Esophagus mucosa (tissue), 1 donor: Measurements from ENCODE around the gene GPR18. TPM values are rescaled to one million over a fixed set of nuclear protein-coding genes. Genes with fewer than 3 reads are reported as not detected.
"Not testable (repeated sequence)": the region's sequence is repeated elsewhere in the genome, so short reads cannot be mapped to it uniquely, and the experiment has no call there.

Source experiments
- ATAC-seq: fragments of 200-7000 bp; cut with Tn5 transposase; one replicate; pipeline ENCODE4 v1.9.1; 2020
- total RNA-seq: library from RNA; stranded (reverse); gene quantifications from one replicate; pipeline ENCODE4 v1.2.4, GENCODE V29; 2023
- donor health status: DM: yes; HTN: yes; CAD: no.

The GPR18 gene
- total RNA-seq, 1 donor from 2014 or later = not detected

DNA sequence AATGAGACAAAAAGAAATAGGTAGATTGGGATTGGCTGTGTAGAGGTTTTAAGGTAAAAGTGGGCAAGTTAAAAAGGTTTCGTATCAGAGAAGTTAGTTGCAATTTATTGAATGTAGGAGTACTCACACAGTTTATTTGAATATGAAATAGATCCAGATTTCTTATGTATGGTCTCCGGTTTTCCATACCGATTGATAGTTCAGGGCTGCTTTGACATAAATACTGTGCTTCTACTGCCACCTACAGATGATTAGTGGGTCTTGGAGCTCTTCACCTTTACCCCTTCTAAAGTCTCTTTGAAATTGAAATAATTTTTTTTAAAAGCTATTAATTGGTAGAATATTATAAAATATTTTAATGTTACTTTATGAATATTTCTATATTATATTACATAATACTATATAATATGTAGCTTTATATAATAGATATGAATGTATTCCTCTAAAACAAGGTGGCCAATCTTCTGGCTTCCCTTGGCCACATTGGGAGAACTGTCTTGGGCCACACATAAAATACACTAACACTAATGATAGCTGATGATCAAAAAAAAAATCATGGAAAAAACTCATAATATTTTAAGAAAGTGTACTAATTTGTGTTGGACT, 7.7 kb upstream of the GPR18 start:
- ATAC-seq = peak; percentile 62

DNA sequence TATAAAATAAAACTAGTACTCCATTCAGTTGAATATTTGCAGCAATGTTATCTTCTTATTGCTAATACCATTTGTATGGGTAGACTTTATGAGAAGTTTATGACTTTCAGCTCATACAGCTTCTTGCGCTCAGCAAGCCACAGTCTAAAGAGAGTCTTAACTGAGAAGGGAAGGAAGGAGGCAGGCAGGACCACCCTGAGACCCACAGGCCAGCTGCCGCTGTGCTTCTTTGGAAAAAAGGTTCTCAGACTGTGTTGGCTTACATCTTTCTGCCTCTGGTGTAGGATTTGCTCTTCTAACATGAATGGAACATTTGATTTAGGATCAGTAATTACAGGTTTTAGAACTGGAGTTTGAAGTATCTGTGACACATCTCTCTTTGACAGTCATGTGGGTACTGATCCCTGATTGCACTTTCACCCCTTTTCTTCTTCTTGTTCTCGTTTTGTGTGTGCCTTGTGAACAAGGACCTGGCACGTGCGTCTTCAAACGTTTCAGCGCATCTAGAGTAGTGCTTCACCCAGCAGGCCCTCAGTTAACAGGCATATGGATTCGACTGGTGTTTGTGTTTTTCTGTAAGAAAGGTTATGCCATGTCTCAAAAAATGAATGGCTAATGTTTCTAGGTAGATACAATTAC, 7.1 kb upstream of the GPR18 start:
- ATAC-seq = no peak

DNA sequence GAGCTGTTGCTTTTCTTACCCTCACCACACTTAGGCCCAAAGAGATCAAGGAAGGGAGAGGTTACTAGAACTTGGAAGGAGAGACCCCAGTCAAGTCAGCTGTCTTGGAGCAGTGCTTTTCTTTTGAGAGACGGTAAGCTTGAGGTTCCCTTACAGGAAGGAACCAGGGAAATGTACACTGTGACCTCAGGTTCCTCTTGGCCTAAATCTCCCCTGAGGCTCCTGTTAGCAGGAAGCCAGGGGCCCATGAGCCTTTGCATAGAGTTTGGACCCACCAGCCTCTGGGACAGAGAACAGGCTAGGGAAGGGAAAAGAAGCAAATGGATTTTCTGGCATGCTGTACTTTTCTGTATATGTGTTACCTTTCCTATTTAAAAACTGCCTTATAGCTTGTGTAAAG, 5.9 kb upstream of the GPR18 start:
- ATAC-seq = no peak

DNA sequence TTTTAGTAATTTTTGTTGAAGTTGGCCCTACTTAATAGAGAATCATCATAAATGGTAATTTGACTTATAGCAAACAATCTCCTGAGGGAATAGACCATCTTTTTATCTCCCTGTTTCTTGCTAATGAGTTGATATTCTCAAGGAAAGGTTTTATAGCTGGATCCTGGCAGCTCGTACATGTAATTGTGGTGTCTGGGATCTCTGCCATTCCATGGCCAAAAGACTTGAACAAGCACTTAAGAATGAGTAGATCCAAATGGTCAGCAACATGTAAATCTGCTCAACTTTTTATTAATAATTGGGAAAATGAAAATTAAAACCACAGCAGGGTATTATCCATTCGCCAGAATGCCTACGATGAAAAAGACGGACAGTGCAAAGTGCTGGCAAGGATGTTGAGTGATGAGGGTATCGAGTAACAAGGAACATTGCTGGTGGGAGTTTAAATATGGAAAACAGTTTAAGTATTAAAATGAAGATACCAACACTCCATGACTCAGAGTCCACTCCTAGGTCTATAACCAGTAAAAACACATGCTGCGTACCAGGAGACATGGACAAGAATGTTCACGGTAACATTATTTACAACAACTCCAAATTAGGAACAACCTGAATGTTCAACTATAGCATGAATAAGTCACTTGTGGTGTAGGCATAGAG, 5.1 kb upstream of the GPR18 start:
- ATAC-seq = no peak

DNA sequence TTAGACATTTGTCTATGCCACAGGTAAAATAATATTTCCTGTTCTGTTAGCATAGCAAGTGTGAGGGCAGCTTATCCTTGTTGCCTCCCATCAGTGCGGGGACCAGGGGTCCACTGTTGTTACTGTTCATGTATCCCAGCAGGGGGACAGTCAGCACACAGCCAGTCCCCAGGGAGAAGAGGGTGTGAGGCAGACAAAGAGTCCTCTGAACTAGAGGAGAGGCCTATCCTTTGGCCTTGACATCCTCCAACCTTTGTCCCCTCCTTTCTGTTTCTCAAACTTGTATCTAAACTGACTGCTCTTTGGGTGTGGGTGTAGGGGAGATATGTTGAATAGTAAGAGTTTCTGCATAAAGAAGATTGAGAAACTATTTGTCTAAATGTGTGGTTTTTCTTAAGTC, 2.9 kb upstream of the GPR18 start:
- no peak for ATAC-seq

DNA sequence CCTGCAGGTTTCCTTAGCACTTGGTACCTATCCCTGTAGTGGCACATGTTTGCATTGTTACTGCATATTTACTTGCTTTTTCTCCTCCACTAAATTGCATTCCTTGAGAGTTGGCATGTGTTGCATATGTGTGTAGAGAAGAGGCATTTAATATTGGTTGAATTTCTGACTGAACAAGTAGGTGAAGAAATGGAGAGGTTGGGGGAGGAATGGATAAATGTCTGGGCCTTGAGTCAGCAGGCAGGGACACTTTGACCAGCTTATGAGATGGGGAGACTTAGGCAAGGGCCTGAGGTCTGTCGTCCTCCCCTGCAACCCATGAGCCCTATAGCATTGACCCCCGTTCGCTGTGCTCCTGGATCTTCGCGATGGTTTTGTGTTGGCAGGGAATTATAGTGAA, 2.0 kb upstream of the GPR18 start:
- no peak for ATAC-seq

DNA sequence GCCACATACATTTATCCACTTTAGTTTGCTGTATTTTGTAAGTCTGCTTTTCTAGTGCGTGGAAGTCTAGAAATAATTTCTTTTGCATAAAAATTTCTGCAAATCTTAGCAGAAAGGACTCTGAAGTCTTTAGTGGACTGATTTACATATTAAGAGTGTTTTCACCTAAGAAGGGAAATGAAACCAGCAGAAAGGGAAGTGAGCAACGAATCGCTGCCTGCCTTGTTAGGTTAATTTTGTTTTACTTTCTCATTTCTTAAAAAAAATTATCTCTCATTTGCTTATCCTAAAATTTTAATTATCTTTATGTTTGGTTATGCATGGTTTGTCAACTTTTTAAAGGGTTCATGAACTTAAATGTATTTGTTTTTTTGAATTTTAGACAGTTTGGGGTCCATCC, 767 bp upstream of the GPR18 start:
- ATAC-seq = no peak

DNA sequence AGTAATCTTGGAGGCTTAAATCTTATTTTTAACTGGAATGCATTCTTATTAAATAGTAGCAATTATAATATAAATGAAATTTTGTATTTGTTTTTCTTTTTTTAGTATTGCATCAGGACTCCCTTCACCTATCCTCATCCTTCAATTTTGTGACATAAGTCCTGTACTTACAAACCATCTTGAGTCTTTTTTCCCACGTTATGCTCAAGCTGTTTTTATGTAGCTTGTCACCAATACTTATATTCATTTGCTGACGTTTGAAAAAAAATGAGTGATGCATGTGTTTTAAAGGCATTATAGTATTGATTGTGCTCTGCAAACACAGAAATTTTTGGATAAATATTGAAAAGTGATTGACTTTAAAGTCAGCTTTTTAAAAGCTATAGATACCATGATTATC, 888 bp downstream of the GPR18 start:
- no peak for ATAC-seq

DNA sequence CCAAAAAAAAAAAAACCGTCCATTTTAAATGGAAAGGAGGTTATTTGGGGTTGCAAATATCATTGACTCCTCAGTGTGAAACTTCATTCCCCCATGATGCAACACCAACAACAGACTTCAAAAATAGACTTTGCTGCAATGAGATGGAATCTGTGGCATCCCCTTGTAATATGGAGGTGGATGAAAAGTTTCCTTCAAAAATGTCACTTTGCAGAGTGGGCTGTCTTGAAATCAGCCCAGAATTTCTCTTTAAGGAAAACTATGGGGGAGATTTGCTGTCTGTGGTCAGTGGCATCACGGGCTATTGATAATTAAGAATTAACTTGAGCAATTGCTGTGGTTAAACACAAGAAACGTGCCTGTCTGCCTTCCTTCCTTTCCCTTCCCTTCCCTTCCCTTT, 1.5 kb downstream of the GPR18 start:
- no peak for ATAC-seq

DNA sequence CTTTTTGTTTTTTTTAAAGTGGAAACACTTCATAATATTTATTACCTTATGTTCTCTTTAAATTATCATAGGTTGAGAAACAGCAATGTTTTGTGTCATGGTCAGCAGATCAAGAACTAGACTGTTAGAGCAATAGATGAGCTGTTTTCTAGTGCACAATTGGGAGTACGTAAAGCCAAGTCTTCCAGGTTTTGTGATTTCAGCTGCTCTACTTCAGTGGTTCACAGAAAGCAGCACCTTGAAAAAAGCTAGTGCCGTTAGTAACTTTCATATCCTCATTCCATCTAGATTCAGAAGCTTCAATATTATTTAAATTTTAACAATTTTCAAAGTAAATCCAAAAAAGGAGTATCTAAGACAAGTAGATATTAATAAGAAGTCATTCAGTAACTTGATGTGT, 1.9 kb downstream of the GPR18 start:
- ATAC-seq = no peak

DNA sequence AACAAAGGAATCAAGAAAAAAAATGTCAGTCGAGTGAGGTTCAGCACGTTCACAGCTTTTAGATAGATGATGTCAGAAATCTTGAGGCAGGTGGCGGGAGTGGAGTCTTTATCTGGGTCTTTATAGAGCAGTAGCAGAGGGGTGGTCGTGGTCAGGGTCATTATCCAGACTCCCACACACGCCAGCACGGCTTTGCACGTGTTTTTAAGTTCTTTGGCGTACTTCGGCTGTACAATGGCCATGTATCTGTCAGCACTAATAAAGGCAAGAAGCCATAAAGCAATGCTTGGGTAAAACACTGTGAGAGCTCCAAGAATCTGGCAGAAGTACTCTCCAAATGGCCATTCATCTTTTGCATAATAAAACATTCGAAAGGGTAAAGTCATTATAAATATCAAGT, 2.9 kb downstream of the GPR18 start:
- no peak for ATAC-seq

DNA sequence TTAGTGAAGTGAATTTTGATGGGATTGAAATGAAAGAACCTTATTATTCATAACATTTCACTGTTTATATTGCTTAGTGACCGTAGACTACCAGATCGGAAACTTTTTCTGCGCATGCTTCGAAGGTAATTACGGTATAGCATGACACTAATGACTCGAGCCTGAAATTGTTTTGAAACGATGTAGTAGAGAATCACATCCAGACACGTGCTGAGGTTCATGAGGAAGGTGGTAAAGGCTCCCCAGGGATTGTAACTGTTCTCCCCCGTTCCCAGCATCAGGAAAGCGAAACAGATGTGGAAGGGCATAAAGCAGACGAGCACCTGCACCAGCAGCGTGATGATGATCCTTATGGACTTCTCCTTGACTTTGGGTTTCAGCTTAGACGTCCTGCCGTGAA, 3.3 kb downstream of the GPR18 start:
- ATAC-seq = no peak

DNA sequence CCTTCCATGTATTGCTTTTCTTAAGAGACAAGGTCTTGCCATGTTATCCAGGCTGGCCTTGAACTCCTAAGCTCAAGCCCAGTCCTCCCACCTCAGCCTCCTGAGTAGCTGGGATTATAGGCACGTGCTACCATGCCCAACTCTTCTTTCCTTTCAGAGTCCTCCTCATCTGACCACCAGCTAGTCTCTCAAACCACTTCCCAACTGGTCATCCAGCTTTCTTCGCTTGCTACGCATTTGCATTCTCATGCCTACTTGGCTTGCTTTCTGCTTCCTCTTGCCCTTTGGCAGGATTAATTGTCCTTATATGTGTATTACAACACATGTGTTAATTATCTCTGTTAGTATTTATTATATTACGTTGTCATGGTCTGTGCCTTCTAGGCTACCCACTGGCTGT, 6.3 kb downstream of the GPR18 start:
- no peak for ATAC-seq

DNA sequence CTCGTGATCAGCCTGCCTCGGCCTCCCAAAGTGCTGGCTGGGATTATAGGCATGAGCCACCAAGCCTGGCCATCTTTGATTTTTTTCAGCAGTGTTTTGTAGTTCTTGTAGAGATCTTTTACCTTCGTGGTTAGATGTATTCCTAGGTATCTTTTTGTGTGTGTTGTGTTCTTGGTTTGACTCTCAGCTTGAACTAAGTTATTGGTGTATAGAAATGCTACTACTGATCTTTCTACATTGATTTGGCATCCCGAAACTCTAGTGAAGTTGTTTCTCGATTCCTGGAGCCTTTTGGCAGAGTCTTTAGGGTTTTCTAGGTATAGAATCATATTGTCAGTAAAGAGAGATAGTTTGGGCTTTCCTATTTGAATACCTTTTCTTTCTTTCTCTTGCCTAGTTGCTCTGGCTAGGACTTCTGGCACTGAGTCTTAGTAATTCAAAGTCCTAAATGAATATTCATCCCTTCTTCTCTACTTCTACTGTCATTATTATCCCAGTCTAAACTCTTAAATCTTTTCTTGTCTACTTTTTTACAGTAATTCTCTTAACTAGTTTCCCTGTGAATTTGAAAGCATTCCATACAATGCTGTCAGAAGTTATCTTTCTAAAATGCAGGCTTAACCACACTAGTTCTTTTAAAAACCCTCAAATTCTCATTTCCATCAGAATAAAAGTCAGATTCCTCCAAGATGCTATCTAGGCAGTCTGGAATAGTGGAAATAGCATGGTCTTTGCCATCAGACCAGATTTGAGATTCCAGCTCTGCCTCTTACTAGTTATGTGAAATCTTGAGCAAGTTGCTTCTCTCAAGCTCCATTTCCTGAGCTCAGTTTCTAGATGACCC, 7.0 kb downstream of the GPR18 start:
- ATAC-seq = no peak

DNA sequence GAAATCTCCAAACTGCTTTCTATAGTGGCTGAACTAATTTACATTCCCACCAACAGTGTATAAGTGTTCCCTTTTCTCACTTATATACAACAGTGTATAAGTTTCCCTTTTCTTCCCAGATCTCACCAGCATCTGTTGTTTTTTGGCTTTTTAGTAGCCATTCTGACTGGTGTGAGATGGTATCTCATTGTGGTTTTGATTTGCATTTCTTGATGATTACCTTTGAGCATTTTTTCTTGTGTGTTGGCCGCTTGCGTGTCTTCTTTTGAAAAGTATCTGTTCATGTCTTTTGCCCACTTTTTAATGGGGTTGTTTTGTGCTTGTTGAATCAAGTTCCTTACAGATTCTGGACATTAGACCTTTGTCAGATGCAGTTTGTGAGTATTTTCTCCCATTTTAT, 8.6 kb downstream of the GPR18 start:
- ATAC-seq = not testable (repeated sequence)

DNA sequence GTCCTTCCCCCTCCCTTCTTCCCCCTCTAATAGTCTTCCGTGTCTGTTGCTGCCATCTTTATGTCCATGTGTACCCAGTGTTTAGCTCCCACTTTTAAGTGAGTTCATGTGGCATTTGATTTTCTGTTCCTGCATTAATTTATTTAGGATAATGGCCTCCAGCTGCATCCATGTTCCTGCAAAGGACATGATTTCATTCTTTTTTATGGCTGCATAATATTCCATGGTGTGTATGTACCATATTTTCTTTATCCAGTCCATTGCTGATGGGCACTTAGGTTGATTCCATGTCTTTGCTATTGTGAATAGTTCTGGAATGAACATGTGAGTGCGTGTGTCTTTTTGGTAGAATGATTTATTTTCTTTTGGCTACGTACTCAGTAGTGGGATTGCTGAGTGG, 9.0 kb downstream of the GPR18 start:
- not testable (repeated sequence) for ATAC-seq

DNA sequence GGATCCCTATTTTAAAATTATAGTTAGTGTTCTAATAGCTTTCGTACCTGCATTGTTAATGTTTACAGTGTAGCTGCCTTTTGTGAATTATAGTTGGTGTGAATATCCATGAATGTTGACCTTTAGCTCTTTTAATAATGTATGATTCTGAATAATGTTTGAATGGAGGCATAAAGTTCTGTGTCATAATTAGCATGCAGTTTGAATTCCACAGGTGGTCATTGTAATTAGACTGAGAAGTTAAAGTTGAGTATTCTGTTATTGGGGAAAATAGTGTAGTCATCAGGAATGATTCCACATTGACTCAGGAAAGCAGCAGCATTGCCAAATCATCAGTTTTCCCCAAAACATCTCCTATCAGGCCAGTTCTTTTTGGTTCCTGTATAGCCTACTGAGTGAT, 12.1 kb downstream of the GPR18 start:
- no peak for ATAC-seq

DNA sequence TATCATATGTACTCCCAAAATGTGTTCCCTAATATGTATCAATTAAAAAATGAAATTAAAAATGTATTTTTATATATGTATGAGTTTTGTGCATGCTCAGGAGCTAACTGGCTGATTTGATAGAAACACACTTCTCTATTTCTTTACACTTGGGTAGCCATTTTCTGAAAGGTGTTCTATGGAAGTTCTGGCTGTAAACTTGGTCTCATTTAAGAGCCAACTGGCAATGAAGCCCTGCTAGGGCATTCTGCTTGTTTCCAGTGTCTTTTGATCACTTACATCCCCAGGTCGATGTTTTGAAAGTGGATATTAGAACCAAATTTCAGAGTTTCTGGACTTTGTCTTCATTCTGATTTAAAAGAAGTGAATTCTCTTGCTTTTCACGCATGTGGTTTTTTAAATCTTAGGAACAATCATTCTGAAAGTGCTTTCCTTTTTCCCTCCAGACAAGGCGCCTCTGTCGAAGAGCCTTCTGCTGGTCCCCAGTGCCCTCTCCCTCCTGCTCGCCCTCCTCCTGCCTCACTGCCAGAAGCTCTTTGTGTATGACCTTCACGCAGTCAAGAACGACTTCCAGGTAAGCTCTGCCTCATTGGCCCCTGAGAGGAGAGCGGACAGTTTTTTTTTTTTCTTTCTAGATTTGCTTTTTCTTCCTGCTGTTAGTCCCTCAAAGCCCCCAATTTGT, 20.1 kb downstream of the GPR18 start:
- ATAC-seq = no peak

DNA sequence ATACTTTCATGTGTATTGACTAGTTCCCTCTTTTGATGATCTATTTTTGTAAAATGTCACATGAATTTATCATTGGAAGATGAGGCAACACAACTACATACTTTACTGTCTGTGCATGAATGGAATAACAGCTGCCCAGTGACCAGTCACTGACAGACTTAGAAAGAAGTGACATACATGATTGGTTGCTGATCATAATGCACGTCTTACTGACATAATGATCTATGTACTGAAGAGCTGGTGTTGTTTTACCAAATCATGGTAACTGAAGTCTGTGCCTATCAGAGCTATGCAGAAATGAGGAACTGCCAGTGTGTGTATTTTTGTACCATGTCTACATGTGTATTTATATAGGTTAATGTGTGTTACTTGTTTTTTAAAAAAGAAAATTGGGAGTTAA, 26.5 kb downstream of the GPR18 start:
- ATAC-seq = no peak

DNA sequence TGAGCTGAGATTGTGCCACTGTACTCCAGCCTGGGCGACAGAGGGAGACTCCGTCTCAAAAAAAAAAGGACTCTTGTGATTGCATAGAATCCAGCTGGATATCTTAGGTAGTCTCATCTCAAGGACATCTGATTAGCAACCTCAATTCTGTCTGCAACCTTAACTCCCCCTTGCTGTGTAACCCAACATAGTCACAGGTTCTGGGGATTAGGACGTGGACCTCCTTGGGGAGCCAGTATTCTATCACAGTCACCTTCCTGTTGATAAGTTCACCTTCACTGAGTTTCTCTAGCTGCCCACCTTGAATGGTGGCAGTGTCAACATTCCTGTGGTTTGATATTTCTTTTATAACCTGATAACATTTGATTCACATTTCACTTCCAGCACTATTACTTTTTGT, 27.2 kb downstream of the GPR18 start:
- ATAC-seq = no peak

DNA sequence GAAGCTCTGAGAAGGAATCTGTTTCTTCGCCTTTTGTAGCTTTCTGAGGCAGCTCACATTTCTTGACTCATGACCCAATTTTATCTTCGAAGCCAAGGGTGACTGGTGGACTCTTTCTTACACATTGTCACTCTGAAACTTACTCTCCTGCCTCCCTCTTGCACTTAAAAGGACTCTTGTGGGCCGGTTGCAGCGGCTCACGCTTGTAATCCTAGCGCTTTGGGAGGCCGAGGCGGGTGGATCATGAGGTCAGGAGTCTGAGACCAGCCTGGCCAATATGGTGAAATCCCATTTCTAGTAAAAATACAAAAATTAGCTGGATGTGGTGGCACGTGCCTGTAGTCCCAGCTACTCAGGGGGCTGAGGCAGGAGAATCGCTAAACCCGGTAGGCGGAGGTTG, 27.6 kb downstream of the GPR18 start:
- not testable (repeated sequence) for ATAC-seq

DNA sequence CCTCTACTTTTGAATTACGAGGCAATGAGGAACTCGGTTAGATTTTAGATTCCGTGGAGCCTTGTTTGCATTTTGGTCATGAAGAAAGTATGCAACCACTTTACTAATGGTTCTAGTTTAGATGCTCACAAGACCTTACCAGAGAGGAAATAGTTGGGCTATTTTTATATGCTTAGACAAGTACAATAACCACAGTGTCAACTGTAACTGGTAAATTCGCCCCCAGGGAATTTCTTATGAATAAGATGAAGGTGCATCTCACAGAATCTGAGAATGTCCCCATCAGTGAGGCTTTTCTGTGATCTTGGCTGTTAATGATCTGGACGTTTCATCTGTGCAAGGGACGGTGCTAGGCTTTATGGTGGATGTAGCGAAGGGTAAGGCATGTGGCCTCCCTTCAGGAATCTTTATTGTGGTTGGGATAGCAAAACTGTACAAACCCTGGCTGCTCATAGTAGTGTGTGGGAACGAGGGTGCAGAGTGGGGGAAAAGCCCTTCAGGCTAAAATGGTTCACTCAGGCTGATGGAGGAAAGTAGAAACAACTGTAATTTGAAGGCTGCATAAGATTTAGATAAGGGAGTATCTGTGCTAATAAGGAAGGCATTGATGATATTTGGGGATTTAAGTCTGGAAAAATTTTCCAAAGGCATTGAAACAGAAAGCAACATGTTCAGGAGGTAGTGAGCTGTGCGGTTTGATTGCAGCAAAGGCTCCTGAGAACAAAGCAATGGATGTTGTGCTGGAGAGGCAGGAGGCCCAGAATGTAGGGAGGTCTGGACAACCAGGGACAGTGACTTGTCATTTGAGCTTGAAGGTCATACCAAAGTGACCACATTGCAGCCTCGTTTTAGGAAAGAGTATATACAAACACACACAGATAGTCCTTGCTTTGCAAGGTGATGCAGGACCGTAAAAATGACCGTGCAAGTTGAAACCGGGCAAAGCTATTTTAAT, 29.2 kb downstream of the GPR18 start:
- ATAC-seq = peak; percentile 46
